Activated naive CD4-positive, alpha-beta T cell treated with anti-CD3 and anti-CD28 coated beads for 36 hours (primary cell): ENCODE measurements around the gene SLC23A3. TPM values are rescaled to one million over a fixed set of nuclear protein-coding genes. Genes with fewer than 3 reads are reported as not detected.

Experiments used
- CTCF ChIA-PET: fragments of 350-600 bp; sonication (Branson Sonifier 250); formaldehyde crosslinking; loops from one replicate; lab custom pipeline; 2021; ENCODE audit warnings: antibody characterized with exemption; lab: Charles Lee
- DNase-seq: peaks from one replicate; pipeline ENCODE4 v3.0.0-alpha.2; 2020
- H3K27ac Mint-ChIP-seq: one replicate; pipeline ENCODE4 v1.8.0; 2021; ENCODE audit warnings: mild to moderate bottlenecking, mixed read lengths
- H3K27me3 Mint-ChIP-seq: one replicate; pipeline ENCODE4 v1.8.0; 2021; ENCODE audit warnings: low read depth, mixed read lengths
- H3K36me3 Mint-ChIP-seq: one replicate; pipeline ENCODE4 v1.8.0; 2021; ENCODE audit warnings: low read depth, mixed read lengths
- H3K4me1 Mint-ChIP-seq: one replicate; pipeline ENCODE4 v1.8.0; 2021; ENCODE audit warnings: low read depth, mixed read lengths
- H3K4me3 Mint-ChIP-seq: one replicate; pipeline ENCODE4 v1.8.0; 2021; ENCODE audit warnings: mild to moderate bottlenecking, moderate library complexity, mixed read lengths
- H3K9me3 Mint-ChIP-seq: one replicate; pipeline ENCODE4 v1.8.0; 2021; ENCODE audit warnings: mixed read lengths
- intact Hi-C: fragments of 100-400 bp; cut with micrococcal nuclease; formaldehyde crosslinking; loops from one replicate; pipeline ENCODE4 v1.15.1; 2023
- total RNA-seq, 2 experiments: library from RNA; stranded (reverse); gene quantifications; one replicate each; pipeline ENCODE4 v1.2.3, GENCODE V29; 2021

Gene SLC23A3
- total RNA-seq, 2 experiments from 2014 or later, result 0.84 to 0.95 TPM

- Mint-ChIP-seq H3K27ac (no peak overlapping the region), H3K36me3 (peaks cover 9% of the 10 kb centered on the region), H3K4me1 (peaks cover 25% of the 10 kb centered on the region), H3K9me3 (no peaks in the 10 kb centered on the region), H3K4me3 (no peak overlapping the region), H3K27me3 (no peaks in the 10 kb centered on the region)
- CTCF ChIA-PET, result interaction anchor here (0.6 to 8.9 kb wide), 19 partner anchors 9 to 218 kb away, joined by 3 to 67 read pairs (median 5); partner anchors contain the start of genes ATG9A, DNPEP, GLB1L and NHEJ1
- intact Hi-C loops, result loop anchor here (10.0 kb wide), 1 partner anchor 768 kb away; no protein-coding TSS in a partner anchor
- DNase-seq, result no peak
Measured at GRCh38 chr2:219172231-219173154, 2.7 kb upstream of the SLC23A3 start.

- no peaks in the 10 kb centered on the region for H3K27me3 Mint-ChIP-seq
- H3K36me3 Mint-ChIP-seq, result peaks cover 5% of the 10 kb centered on the region
- peaks cover 25% of the 10 kb centered on the region for H3K4me1 Mint-ChIP-seq
- no peaks in the 10 kb centered on the region for H3K9me3 Mint-ChIP-seq
- no peak overlapping the region for H3K27ac Mint-ChIP-seq
- CTCF ChIA-PET, result interaction anchor here (0.7 to 8.9 kb wide), 22 partner anchors 8 to 128 kb away, joined by 3 to 67 read pairs (median 5); partner anchors contain the start of genes ATG9A, GLB1L, NHEJ1 and STK16
- no peak overlapping the region for H3K4me3 Mint-ChIP-seq
- intact Hi-C loops, result loop anchor here (1.0 to 10.0 kb wide), 3 partner anchors 40 to 766 kb away; no protein-coding TSS in a partner anchor
- DNase-seq, result peak; percentile 51
Measured at GRCh38 chr2:219171231-219171651, 1.4 kb upstream of the SLC23A3 start.

DNA sequence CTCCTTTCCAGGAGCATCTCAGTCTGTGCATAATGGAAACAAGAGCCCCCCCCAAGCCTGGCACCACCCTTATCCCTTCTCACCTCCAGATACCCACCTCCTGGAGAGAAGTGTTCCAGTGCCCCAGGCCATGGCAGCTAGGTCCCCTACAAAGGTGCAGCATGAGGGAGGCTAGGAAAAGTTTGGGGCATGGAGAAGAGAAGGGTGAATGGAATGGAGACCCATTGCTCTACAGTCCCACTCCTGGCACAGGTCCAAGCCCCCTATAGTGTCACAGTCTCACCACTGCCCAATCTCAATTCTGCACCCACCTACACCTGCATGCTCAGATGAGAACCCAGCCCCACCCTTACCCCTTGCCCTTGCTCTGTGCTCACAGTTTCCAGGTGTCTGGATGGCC is 897 bp downstream of the SLC23A3 start:
- CTCF ChIA-PET, result interaction anchor here (0.6 to 8.9 kb wide), 3 partner anchors 10 to 125 kb away, joined by 4 to 67 read pairs (median 44); partner anchors contain the start of gene NHEJ1
- no peak overlapping the region for H3K27ac Mint-ChIP-seq

GRCh38 chr2:219168526-219168925 is 1.3 kb downstream of the SLC23A3 start:
- H3K36me3 Mint-ChIP-seq, result no peaks in the 10 kb centered on the region

More for the DNA sequence above, 897 bp downstream of the SLC23A3 start:
- no peaks in the 10 kb centered on the region for H3K9me3 Mint-ChIP-seq
- H3K4me3 Mint-ChIP-seq, result no peak overlapping the region
- intact Hi-C loops, result no loop called here
- H3K36me3 Mint-ChIP-seq, result no peaks in the 10 kb centered on the region
- no peaks in the 10 kb centered on the region for H3K27me3 Mint-ChIP-seq
- H3K4me1 Mint-ChIP-seq, result peaks cover 3% of the 10 kb centered on the region
- no peak for DNase-seq

GRCh38 chr2:219167997-219168396 is 1.8 kb downstream of the SLC23A3 start:
- Mint-ChIP-seq H3K27ac (no peak overlapping the region), H3K36me3 (no peaks in the 10 kb centered on the region), H3K4me1 (no peaks in the 10 kb centered on the region), H3K4me3 (no peak overlapping the region), H3K9me3 (no peaks in the 10 kb centered on the region), H3K27me3 (no peaks in the 10 kb centered on the region)
- intact Hi-C loops, result no loop called here
- CTCF ChIA-PET, result no interaction called here
- no peak for DNase-seq

More at GRCh38 chr2:219168526-219168925, 1.3 kb downstream of the SLC23A3 start:
- no peaks in the 10 kb centered on the region for H3K27me3 Mint-ChIP-seq
- intact Hi-C loops, result no loop called here
- no peaks in the 10 kb centered on the region for H3K9me3 Mint-ChIP-seq
- CTCF ChIA-PET, result interaction anchor here (4.5 kb wide), 1 partner anchor 125 kb away, joined by 44 read pairs; no protein-coding TSS in a partner anchor
- peaks cover 2% of the 10 kb centered on the region for H3K4me1 Mint-ChIP-seq
- DNase-seq, result no peak
- no peak overlapping the region for H3K27ac Mint-ChIP-seq
- H3K4me3 Mint-ChIP-seq, result no peak overlapping the region

DNA sequence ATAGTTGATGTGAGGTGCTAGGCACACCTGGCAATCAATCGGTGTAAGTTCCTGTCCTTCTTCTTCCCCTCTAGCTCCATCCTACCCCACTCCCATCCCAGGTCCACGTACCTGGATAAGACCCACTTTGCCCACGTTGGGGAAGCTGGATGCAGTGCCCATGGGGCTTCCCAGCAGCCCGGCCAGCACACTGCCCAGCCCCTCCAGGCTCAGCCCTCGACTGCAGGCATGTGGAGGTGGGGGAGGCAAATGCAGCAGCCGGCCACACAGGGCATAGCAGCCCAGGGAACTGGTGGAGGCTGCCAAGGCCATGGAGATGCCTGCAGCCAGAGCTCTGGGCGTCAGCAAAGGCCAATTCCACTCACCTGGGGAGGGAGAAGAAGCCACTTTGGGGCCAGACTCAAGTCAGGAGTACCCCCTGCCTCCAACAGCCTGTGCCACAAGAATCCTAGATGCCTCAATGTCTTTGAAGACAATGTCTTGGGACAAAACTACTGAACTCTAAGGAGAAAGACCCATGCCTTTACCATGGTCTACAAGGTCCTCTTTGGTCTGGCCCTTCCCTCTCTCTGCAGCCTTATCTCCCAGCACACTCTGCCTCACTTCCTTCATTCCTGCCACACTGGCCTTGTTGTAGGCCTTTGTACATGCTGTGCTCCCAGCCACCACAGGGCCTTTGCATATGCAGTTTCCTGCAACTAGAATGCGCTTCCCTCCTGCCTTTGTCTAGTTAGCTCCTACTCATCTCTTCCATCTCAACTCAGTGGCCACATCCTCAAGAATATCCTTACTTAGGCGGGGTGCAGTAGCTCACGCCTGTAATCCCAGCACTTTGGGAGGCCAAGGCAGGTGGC is 4.5 kb downstream of the SLC23A3 start:
- Mint-ChIP-seq H3K4me1 (peaks cover 6% of the 10 kb centered on the region), H3K27me3 (no peaks in the 10 kb centered on the region), H3K36me3 (no peaks in the 10 kb centered on the region), H3K4me3 (no peak overlapping the region), H3K27ac (no peak overlapping the region), H3K9me3 (no peaks in the 10 kb centered on the region)
- intact Hi-C loops, result no loop called here
- CTCF ChIA-PET, result interaction anchor here (0.7 to 2.5 kb wide), 5 partner anchors 7 to 130 kb away, joined by 4 to 8 read pairs (median 5); partner anchors contain the start of gene CNPPD1
- no peak for DNase-seq

DNA sequence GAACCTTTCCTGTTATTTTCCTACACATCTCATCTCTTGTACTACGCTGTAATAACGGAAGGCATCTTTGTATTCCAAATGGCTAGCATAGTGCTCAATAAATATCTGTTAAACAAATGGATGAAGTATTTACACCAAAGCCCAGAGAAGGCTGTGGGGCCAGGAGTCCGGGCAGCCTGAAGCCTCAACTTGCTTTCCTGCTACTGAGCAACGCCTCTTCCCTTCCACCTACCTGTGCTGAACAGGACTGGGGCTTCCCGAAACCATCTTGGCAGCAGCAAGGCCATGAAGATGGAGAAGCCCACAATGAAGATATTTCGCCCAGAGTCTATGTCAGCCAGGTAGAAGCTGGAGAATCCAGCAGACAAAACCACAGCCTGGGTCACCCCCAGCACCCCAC is 6.7 kb downstream of the SLC23A3 start:
- no peak overlapping the region for H3K27ac Mint-ChIP-seq
- CTCF ChIA-PET, result interaction anchor here (1.0 to 1.5 kb wide), 3 partner anchors 9 to 14 kb away, joined by 3 to 5 read pairs (median 3); partner anchors contain the start of gene CNPPD1
- H3K4me3 Mint-ChIP-seq, result no peak overlapping the region
- H3K4me1 Mint-ChIP-seq, result peaks cover 13% of the 10 kb centered on the region
- intact Hi-C loops, result no loop called here
- DNase-seq, result no peak
- H3K36me3 Mint-ChIP-seq, result no peaks in the 10 kb centered on the region
- no peaks in the 10 kb centered on the region for H3K27me3 Mint-ChIP-seq
- no peaks in the 10 kb centered on the region for H3K9me3 Mint-ChIP-seq

DNA sequence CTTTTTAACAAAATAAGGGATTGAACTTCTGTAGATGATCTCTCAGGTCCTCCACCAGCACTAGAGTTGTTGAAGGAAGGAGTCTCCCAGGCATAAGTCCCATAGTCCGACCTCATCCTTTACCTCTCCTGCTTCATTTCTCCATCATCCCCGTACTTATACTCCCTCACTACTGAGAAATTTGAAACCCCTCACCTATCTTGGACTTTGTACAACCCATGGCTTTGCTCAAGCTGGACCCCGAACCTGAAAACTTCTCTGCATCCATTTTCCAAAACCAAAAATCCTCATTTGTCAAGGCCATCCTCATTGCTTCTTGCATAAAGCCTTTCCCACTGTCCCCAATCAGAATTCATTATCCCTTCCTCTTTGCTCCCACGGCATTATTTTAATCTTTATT is 8.7 kb downstream of the SLC23A3 start:
- peaks cover 13% of the 10 kb centered on the region for H3K4me1 Mint-ChIP-seq
- peak overlapping the region; percentile 80 for H3K4me3 Mint-ChIP-seq
- no peak overlapping the region for H3K27ac Mint-ChIP-seq
- H3K9me3 Mint-ChIP-seq, result no peaks in the 10 kb centered on the region
- no peak for DNase-seq
- CTCF ChIA-PET, result interaction anchor here (6.2 to 6.6 kb wide), 2 partner anchors 12 to 134 kb away, joined by 67 to 70 read pairs; partner anchors contain the start of genes CNPPD1 and SLC23A3
- intact Hi-C loops, result loop anchor here (2.0 kb wide), 1 partner anchor 382 kb away; the partner anchor contains the start of gene CHPF
- no peaks in the 10 kb centered on the region for H3K27me3 Mint-ChIP-seq
- H3K36me3 Mint-ChIP-seq, result peaks cover 4% of the 10 kb centered on the region

GRCh38 chr2:219160186-219161017 is 9.4 kb downstream of the SLC23A3 start, which contains the start of gene NHEJ1:
Gene NHEJ1 (minus strand): TSS chr2:219160815. CDS start chr2:219158362, 2,453 bp downstream.
- peak; percentile 96 for DNase-seq
- H3K36me3 Mint-ChIP-seq, result peaks cover 4% of the 10 kb centered on the region
- H3K27me3 Mint-ChIP-seq, result no peaks in the 10 kb centered on the region
- intact Hi-C loops, result loop anchor here (1.0 to 2.0 kb wide), 10 partner anchors 17 to 382 kb away; partner anchors contain the start of genes ANKZF1, ATG9A, CHPF and DNAJB2
- H3K4me1 Mint-ChIP-seq, result peaks cover 13% of the 10 kb centered on the region
- no peaks in the 10 kb centered on the region for H3K9me3 Mint-ChIP-seq
- CTCF ChIA-PET, result interaction anchor here (0.7 to 10.8 kb wide), 26 partner anchors 11 to 238 kb away, joined by 3 to 118 read pairs (median 4); partner anchors contain the start of genes CNPPD1, DNAJB2, IHH and SLC23A3
- H3K4me3 Mint-ChIP-seq, result peak within 1 kb of the TSS; percentile 80
- peak within 1 kb of the TSS; percentile 88 for H3K27ac Mint-ChIP-seq

GRCh38 chr2:219159771-219160185 is 10.1 kb downstream of the SLC23A3 start:
- H3K4me3 Mint-ChIP-seq, result peak overlapping the region; percentile 80
- H3K4me1 Mint-ChIP-seq, result peaks cover 13% of the 10 kb centered on the region
- DNase-seq, result no peak
- H3K36me3 Mint-ChIP-seq, result peaks cover 4% of the 10 kb centered on the region
- H3K9me3 Mint-ChIP-seq, result no peaks in the 10 kb centered on the region
- CTCF ChIA-PET, result interaction anchor here (0.7 to 10.8 kb wide), 31 partner anchors 11 to 267 kb away, joined by 3 to 118 read pairs (median 4); partner anchors contain the start of genes CNPPD1, DNAJB2, IHH and SLC23A3
- H3K27ac Mint-ChIP-seq, result peak overlapping the region; percentile 88
- no peaks in the 10 kb centered on the region for H3K27me3 Mint-ChIP-seq
- intact Hi-C loops, result loop anchor here (1.0 to 5.0 kb wide), 11 partner anchors 18 to 383 kb away; partner anchors contain the start of genes ANKZF1, ATG9A, CHPF and DNAJB2
